Measurements from ENCODE around the gene AKAP10.
A peak's percentile ranks its signal among the peaks of the same experiment; 100 is the strongest.
"Not testable (repeated sequence)": the region's sequence is repeated elsewhere in the genome, so short reads cannot be mapped to it uniquely, and the experiment has no call there.

Gene AKAP10

GRCh38 chr17:19915245-19915978 is 62.2 kb downstream of the AKAP10 start:
- no peak for DNase-seq

GRCh38 chr17:19911033-19911432 is 66.6 kb downstream of the AKAP10 start:
- DNase-seq: no peak

- no peak for DNase-seq
Observed at GRCh38 chr17:19909139-19909538, 68.5 kb downstream of the AKAP10 start.

GRCh38 chr17:19905502-19905901 is 72.1 kb downstream of the AKAP10 start:
- no peak for DNase-seq

GRCh38 chr17:19904924-19905323 is 72.7 kb downstream of the AKAP10 start:
- peak; percentile 20 for DNase-seq

GRCh38 chr17:19904412-19904811 is 73.2 kb downstream of the AKAP10 start:
- no peak for DNase-seq

- DNase-seq: no peak
Observed at GRCh38 chr17:19900809-19901208, 76.8 kb downstream of the AKAP10 start.

GRCh38 chr17:19897903-19898302 is 79.7 kb downstream of the AKAP10 start:
- no peak for DNase-seq

- no peak for DNase-seq
Observed at GRCh38 chr17:19897090-19897837, 80.4 kb downstream of the AKAP10 start.

- no peak for DNase-seq
Observed at GRCh38 chr17:19896679-19897078, 80.9 kb downstream of the AKAP10 start.

- not testable (repeated sequence) for DNase-seq
Observed at GRCh38 chr17:19890554-19890953, 87.1 kb downstream of the AKAP10 start.

GRCh38 chr17:19890001-19890400 is 87.6 kb downstream of the AKAP10 start:
- DNase-seq: not testable (repeated sequence)

- DNase-seq: no peak
Observed at GRCh38 chr17:19886116-19886515, 91.5 kb downstream of the AKAP10 start.

GRCh38 chr17:19883537-19884215 is 94.0 kb downstream of the AKAP10 start:
- no peak for DNase-seq

- no peak for DNase-seq
Observed at GRCh38 chr17:19880393-19880792, 97.2 kb downstream of the AKAP10 start.

- DNase-seq: no peak
Observed at GRCh38 chr17:19877364-19877945, 100.2 kb downstream of the AKAP10 start.

GRCh38 chr17:19876529-19877161 is 101.0 kb downstream of the AKAP10 start:
- DNase-seq: peak; percentile 63

GRCh38 chr17:19874256-19874655 is 103.4 kb downstream of the AKAP10 start:
- no peak for DNase-seq

- DNase-seq: no peak
Observed at GRCh38 chr17:19873346-19873745, 104.3 kb downstream of the AKAP10 start.

GRCh38 chr17:19868079-19868395 is 109.6 kb downstream of the AKAP10 start:
- no peak for DNase-seq

GRCh38 chr17:19867329-19868078 is 110.1 kb downstream of the AKAP10 start, which contains the start of gene ULK2:
ULK2 (minus strand) TSS chr17:19867936; CDS start chr17:19867417, 519 bp downstream.
- DNase-seq: peak; percentile 58

- peak; percentile 49 for DNase-seq
Observed at GRCh38 chr17:19867079-19867328, 110.6 kb downstream of the AKAP10 start.
